NCI-H2029 (cell line): ENCODE data around the gene SPDYE16.
"Not testable (repeated sequence)": the region's sequence is repeated elsewhere in the genome, so short reads cannot be mapped to it uniquely, and the experiment has no call there.

Experiments used
- DNase-seq: peaks from one replicate; lab custom pipeline; 2025; lab: John Stamatoyannopoulos, UW

Gene SPDYE16

GRCh38 chr7:76549025-76549854 is 6.1 kb upstream of the SPDYE16 start:
- DNase-seq: peak; percentile 57

- not testable (repeated sequence) for DNase-seq
These were observed 11.5 kb downstream of the SPDYE16 start for GRCh38 chr7:76531643-76532042.

- not testable (repeated sequence) for DNase-seq
These were observed 16.9 kb downstream of the SPDYE16 start for GRCh38 chr7:76526183-76526582.

- DNase-seq: not testable (repeated sequence)
These were observed 26.2 kb downstream of the SPDYE16 start for GRCh38 chr7:76516932-76517331.

- no peak for DNase-seq
These were observed 27.1 kb downstream of the SPDYE16 start for GRCh38 chr7:76515999-76516443.

GRCh38 chr7:76514926-76515771 is 27.9 kb downstream of the SPDYE16 start:
- DNase-seq: no peak

- no peak for DNase-seq
These were observed 29.0 kb downstream of the SPDYE16 start for GRCh38 chr7:76513817-76514799.

GRCh38 chr7:76512941-76513816 is 29.9 kb downstream of the SPDYE16 start:
- DNase-seq: no peak

- not testable (repeated sequence) for DNase-seq
These were observed 30.9 kb downstream of the SPDYE16 start for GRCh38 chr7:76511911-76512885.

- not testable (repeated sequence) for DNase-seq
These were observed 31.7 kb downstream of the SPDYE16 start for GRCh38 chr7:76511200-76511910.

GRCh38 chr7:76509931-76510877 is 32.9 kb downstream of the SPDYE16 start, which contains the start of gene UPK3B:
UPK3B (plus strand) TSS chr7:76510552; CDS start chr7:76510653, 101 bp downstream.
- no peak for DNase-seq

GRCh38 chr7:76507723-76508406 is 35.2 kb downstream of the SPDYE16 start:
- DNase-seq: no peak

GRCh38 chr7:76506643-76507042 is 36.5 kb downstream of the SPDYE16 start:
- not testable (repeated sequence) for DNase-seq

- no peak for DNase-seq
These were observed 37.0 kb downstream of the SPDYE16 start for GRCh38 chr7:76506081-76506440.

- DNase-seq: no peak
These were observed 37.7 kb downstream of the SPDYE16 start for GRCh38 chr7:76505168-76506080.
